Testis (tissue), 2 donors: Measurements from ENCODE around the gene TPPP2.

Experiments
- CTCF ChIP-seq, 3 experiments: fragments of 450-650 bp in 2 of 3; fragments of 200-600 bp in 1 of 3; sonication (generic) in 1 of 3; IDR thresholded peaks; one replicate each; pipeline ENCODE4 v1.5.1; 2016 to 2019; ENCODE audit warnings: antibody characterized with exemption in 3 of 3, mild to moderate bottlenecking in 2 of 3, moderate library complexity in 1 of 3
- POLR2A ChIP-seq: fragments of 450-650 bp; IDR thresholded peaks from one replicate; pipeline ENCODE4 v1.6.1; 2017; ENCODE audit warnings: antibody characterized with exemption, mild to moderate bottlenecking, moderate library complexity

- TF ChIP-seq POLR2A: no peak
- TF ChIP-seq CTCF (IDR thresholded peaks at IDR 0.05): no peak
Observed at GRCh38 chr14:21074398-21075272, 44.6 kb downstream of the TPPP2 start.
